A375 (cell line): ENCODE data around the gene SEC24A. TPM values are rescaled to one million over a fixed set of nuclear protein-coding genes. Genes with fewer than 3 reads are reported as not detected.

Source experiments
- small RNA-seq: library from RNA; depleted of rRNA; stranded (forward); fragments of <200 nt; gene quantifications from one replicate; pipeline ENCODE3, GENCODE V24; 2014
- total RNA-seq: library from RNA; depleted of rRNA; stranded (reverse); fragments of >200 nt; shearing (Covaris generic); gene quantifications from 2 replicates; pipeline ENCODE4 v1.2.3, GENCODE V29; 2014; rRNA removed

SEC24A gene
- total RNA-seq, result 9.5 and 10.8 TPM in 2 replicates

DNA sequence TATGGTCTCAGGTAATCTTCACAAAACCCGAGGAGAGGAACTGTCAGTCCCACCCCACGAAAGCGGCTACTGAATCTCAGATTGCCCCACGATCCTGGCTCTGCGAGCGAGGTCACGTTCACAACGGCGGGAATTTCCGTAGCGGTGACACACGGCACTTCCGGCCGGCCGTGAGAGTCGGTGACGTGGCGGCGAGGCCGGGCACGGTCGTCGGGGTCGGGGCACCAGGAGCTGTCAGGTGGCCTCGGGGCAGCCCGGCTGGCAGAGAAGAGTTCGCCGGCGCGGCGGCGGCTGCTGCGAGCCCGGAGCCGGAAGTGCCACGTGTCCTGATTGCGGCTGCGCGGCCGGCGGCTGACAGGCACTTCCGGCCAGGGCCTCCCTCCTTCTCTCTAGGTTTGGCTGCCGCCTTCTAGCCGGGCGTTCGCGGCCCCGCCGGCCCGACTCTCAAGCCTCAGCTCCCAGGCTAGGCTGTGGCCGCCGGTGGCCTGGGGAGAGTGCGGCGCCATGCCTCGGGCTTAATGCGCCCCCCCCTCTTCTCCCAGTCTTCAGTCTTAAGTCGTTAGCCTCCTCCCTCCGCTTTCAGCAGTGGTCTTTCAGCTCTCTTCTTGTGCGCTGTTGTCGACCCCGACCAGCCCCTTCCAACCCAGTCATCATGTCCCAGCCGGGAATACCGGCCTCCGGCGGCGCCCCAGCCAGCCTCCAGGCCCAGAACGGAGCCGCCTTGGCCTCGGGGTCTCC lies at the start of gene SEC24A:
SEC24A (plus strand) TSS at position 361 of the 738 bp plus-strand sequence; CDS start at position 653, 292 bp downstream.

DNA sequence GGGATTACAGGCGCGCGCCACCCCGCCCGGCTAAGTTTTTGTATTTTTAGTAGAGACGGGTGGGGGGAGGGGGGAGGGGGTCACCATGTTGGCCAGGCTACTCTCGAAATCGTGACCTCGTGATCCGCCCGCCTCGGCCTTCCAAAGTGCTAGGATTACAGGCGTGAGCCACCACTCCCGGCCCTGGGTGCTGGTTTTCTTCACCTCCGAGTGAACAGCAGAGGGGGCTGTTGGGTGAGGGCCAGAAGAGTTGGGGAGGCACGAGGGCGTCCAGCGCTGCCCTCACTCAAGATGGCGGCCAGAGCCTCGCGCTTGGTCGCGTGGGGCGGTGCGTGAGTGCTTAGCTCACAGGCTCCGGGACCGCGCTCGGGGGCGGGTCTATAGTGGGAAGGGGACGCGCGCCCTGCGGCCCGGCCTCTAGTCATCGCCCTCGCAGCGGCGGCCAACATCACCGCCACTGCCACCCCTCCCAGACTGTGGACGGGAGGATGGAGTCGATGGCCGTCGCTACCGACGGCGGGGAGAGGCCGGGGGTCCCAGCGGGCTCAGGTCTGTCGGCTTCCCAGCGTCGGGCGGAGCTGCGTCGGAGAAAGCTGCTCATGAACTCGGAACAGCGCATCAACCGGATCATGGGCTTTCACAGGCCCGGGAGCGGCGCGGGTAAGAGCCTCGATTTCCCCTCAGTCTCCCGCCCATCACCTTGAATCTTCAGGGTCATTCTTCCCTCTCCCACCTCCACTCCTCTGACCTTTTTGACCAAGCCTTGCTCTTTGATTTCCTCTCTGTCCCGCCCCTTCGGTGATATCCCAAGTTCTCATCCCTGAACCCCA lies 89.8 kb downstream of the SEC24A start, which contains the start of gene CAMLG:
CAMLG (plus strand) TSS at position 416 of the 830 bp plus-strand sequence; CDS start at position 489, 73 bp downstream.

DNA sequence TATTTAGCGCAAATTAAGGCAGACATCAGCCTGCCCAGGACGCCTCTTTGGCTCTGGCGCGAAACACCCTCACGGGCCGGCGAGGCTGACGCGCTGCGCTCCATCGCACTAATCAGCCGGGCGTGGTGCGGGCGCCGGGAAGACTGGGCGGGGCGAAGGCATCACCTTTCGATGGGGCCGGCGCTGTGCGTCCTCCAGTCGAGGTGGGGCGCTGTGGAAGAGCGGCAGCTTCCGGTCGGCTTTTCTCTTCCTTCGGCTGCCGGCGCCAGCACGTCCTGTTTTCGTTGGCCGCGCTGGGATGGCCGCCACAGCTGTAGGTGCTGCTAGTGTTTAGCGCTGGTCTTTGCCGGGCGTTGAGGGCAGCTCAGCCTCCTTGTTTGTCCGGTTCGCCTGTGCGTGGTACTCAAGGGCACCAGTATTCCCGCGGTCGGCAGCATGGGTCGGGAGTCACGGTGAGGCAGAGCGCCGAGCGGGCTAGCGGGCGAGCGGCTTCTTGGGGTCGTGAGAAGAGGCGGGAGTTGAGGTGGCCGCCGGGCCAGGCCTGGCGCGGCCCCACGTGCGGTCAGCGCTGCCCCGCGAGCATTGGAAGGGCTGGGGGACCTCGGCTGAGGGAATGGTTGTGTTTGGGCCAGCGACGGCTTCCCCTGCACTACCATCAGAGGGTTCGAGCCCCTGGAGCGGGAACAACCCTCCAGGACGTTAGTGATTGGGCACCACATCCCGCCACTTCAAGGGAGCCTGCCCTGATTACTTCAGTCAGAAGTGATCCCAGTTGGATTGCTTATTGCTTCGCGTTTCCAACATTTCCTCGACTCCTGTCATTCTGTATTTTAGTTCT lies 110.1 kb downstream of the SEC24A start, which contains the start of gene DDX46:
DDX46 (plus strand) TSS at position 276 of the 838 bp plus-strand sequence; CDS start at position 436, 160 bp downstream.

Small RNA genes lying within 50 kb of the gene (small RNA-seq; reads per million reads assigned to genes)
- gene RNU6-1164P (not detected), gene RNU6-1311P (not detected), gene RNU6-757P (not detected)

Other genes with a start within 250 kb of the SEC24A start
- gene CDKN2AIPNL, start 236.9 kb upstream of the SEC24A start, total RNA-seq, result 42.0 and 51.2 TPM in 2 replicates
- 21.7 and 28.6 TPM in 2 replicates for gene JADE2, start 123.1 kb upstream of the SEC24A start, total RNA-seq
- gene SAR1B, start 16.0 kb upstream of the SEC24A start, total RNA-seq, result 51.5 and 81.6 TPM in 2 replicates
- 43.9 and 44.3 TPM in 2 replicates for gene CAMLG, start 89.8 kb downstream of the SEC24A start, total RNA-seq
- gene DDX46, start 110.0 kb downstream of the SEC24A start, total RNA-seq, result 42.5 and 50.1 TPM in 2 replicates
- 49.9 and 53.9 TPM in 2 replicates for gene C5orf24, start 197.2 kb downstream of the SEC24A start, total RNA-seq
- 67.6 and 83.0 TPM in 2 replicates for gene TXNDC15, start 225.6 kb downstream of the SEC24A start, total RNA-seq